Central memory CD8-positive, alpha-beta T cell (primary cell): Measurements from ENCODE around the gene S100PBP.

Experiments
- ATAC-seq: fragments of 150-1000 bp; cut with Tn5 transposase; replicated peaks from 2 replicates; pipeline ENCODE4 v1.10.0; 2022; ENCODE audit warnings: mild to moderate bottlenecking, moderate FRiP score, moderate number of reproducible peaks; ENCODE audit not compliant: poor library complexity, severe bottlenecking; ENCODE audit errors: extremely low read depth
- DNase-seq, 2 donors: peaks; one replicate each; pipeline ENCODE4 v3.0.0; 2021; ENCODE audit warnings: low spot score in 2 of 2
- H3K27ac Mint-ChIP-seq: one replicate; pipeline ENCODE4 v1.8.0; 2022; ENCODE audit warnings: low read depth, mild to moderate bottlenecking, moderate library complexity, mixed read lengths
- H3K27me3 Mint-ChIP-seq: one replicate; pipeline ENCODE4 v1.8.0; 2022; ENCODE audit warnings: mixed read lengths
- H3K36me3 Mint-ChIP-seq: one replicate; pipeline ENCODE4 v1.8.0; 2022; ENCODE audit warnings: mild to moderate bottlenecking, moderate library complexity, mixed read lengths; ENCODE audit not compliant: insufficient read depth
- H3K4me1 Mint-ChIP-seq: one replicate; pipeline ENCODE4 v1.8.0; 2022; ENCODE audit warnings: mixed read lengths
- H3K4me3 Mint-ChIP-seq: one replicate; pipeline ENCODE4 v1.8.0; 2022; ENCODE audit warnings: mild to moderate bottlenecking, moderate library complexity, mixed read lengths
- H3K9me3 Mint-ChIP-seq: one replicate; pipeline ENCODE4 v1.8.0; 2022; ENCODE audit warnings: mixed read lengths

Gene S100PBP

DNA sequence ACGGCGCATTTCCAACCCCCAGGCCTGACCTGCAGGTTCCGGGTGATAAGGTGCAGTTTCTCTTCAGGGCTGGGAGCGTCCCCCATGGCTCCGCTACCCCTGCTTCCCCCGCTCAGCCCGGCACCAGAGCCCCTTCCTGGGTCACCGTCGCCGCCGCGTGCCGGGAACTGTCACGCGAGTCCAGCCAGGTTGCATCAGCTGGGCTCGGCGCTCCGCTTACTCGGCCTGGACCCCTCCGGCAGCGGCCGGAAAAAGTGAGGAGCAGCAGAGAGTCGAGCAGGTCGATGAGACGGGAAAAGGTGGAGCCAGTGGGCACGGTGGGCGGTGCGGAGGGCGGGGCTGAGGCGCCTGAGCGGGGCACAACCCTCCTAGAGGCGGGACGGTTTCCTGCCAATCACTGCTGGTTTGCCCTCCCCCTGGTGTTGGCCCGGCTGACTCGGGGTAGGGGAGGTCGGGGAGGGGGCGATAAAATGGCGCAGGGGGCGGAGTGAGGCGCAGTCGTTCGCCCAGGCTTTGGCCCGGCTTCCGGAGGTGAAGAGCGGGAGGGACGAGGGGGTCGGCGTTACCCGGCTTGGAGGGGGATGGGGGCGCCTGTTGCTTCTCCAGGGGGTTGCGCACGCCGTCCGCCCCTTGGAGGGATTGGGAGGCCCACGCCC, at the start of gene S100PBP, which contains the start of gene YARS1:
Gene S100PBP, plus strand, starts transcription at position 495 of the 656 bp plus-strand sequence. CDS start 8,447 bp downstream, outside the sequence.
Gene YARS1, minus strand, starts transcription at position 200 of the 656 bp plus-strand sequence. Its CDS starts 114 bp downstream, at position 86.
- peaks cover 16% of the 10 kb centered on the region for H3K36me3 Mint-ChIP-seq
- peaks cover 48% of the 10 kb centered on the region for H3K4me1 Mint-ChIP-seq
- peak; percentile 90 for ATAC-seq

DNA sequence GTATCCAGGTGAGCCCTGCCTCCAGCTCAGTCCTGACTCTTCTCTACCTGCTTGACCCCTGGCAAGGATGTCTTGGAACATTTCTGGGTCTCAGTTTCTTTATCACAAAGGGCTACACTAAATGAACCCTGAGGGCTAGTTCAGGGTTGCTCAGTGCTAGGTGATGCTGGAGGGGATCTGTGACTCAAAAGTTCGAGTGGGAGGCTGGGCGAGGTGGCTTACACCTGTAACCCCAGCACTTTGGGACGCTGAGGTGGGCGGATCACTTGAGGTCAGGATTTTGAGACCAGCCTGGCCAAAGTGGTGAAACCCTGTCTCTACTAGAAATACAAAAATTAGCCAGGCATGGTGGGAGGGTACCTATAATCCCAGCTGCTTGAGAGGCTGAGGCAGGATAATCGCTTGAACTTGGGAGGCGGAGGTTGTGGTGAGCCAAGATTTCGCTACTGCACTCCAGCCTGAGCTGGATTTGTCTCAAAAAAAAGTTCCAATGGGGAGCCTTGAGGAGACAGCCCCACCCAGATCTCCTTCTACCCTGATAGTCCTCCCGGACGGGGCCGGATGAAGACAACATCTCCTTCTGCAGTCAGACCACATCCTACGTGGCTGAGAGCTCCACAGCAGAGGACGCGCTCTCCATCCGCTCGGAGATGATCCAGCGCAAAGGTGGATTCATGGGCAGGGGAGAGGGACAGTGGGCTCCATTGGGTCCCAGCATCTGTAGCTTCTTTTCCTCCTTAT, 49.2 kb upstream of the S100PBP start:
- H3K4me1 Mint-ChIP-seq = peaks cover 6% of the 10 kb centered on the region
- DNase-seq (no peak), ATAC-seq (no peak)
- H3K4me3 Mint-ChIP-seq = no peak overlapping the region
- no peaks in the 10 kb centered on the region for H3K9me3 Mint-ChIP-seq
- no peaks in the 10 kb centered on the region for H3K36me3 Mint-ChIP-seq
- H3K27me3 Mint-ChIP-seq = no peaks in the 10 kb centered on the region
- H3K27ac Mint-ChIP-seq = no peak overlapping the region

More for the DNA sequence above, at the start of gene S100PBP, which contains the start of gene YARS1:
- Mint-ChIP-seq H3K27ac (peak within 1 kb of the TSS; percentile 89), H3K9me3 (no peaks in the 10 kb centered on the region), H3K4me3 (peak within 1 kb of the TSS; percentile 90), H3K27me3 (no peaks in the 10 kb centered on the region)
- peak; percentile 99 to 100 for DNase-seq

DNA sequence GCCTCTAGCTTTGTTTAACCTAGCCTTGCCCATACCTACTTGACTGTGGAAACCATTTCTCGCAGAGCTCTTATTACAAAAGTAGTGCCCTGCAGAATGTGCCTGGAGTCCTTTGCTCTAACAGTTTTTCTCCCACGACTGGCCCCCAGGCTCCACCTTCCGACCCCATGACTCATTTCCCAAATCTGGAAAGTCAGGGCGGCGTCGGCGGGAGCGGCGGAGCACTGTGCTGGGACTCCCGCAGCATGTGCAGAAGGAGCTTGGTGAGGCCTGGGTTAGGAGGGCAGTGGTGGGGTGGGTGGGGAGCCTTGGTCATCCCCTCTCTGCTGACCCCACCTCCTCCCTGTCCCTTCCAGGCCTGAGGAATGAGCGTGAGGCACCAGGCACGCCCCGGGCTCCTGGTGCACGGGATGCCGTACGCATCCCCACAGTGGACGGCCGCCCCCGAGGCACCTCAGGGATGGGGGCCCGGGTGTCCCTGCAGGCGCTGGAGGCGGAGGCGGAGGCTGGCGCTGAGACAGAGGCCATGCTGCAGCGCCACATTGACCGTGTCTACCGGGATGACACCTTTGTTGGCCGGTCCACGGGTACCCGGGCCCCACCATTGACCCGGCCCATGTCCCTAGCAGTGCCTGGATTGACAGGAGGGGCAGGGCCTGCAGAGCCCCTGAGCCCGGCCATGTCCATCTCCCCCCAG, 47.8 kb upstream of the S100PBP start:
- ATAC-seq = no peak
- Mint-ChIP-seq H3K4me1 (peaks cover 16% of the 10 kb centered on the region), H3K27me3 (no peaks in the 10 kb centered on the region), H3K36me3 (peaks cover 3% of the 10 kb centered on the region), H3K9me3 (no peaks in the 10 kb centered on the region), H3K27ac (peak overlapping the region; percentile 74), H3K4me3 (no peak overlapping the region)
- no peak for DNase-seq

DNA sequence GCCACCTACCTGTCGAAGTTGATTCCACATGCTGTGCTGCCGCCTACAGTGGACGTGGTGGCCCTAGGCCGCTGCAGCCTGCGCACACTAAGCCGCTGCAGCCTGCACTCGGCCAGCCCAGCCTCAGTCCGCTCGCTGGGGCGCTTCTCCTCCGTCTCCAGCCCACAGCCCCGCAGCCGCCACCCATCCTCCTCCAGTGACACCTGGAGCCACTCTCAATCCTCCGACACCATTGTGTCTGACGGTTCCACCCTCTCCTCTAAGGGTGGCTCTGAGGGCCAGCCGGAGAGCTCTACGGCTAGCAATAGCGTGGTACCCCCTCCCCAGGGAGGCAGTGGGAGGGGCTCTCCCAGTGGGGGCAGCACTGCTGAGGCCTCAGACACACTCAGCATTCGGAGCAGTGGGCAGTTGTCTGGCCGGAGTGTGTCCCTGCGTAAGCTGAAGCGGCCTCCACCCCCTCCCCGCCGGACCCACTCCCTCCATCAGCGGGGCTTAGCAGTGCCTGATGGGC, 47.2 kb upstream of the S100PBP start:
- H3K9me3 Mint-ChIP-seq = no peaks in the 10 kb centered on the region
- peaks cover 3% of the 10 kb centered on the region for H3K36me3 Mint-ChIP-seq
- ATAC-seq = no peak
- H3K4me3 Mint-ChIP-seq = no peak overlapping the region
- no peaks in the 10 kb centered on the region for H3K27me3 Mint-ChIP-seq
- DNase-seq = no peak
- peaks cover 16% of the 10 kb centered on the region for H3K4me1 Mint-ChIP-seq
- H3K27ac Mint-ChIP-seq = no peak overlapping the region

DNA sequence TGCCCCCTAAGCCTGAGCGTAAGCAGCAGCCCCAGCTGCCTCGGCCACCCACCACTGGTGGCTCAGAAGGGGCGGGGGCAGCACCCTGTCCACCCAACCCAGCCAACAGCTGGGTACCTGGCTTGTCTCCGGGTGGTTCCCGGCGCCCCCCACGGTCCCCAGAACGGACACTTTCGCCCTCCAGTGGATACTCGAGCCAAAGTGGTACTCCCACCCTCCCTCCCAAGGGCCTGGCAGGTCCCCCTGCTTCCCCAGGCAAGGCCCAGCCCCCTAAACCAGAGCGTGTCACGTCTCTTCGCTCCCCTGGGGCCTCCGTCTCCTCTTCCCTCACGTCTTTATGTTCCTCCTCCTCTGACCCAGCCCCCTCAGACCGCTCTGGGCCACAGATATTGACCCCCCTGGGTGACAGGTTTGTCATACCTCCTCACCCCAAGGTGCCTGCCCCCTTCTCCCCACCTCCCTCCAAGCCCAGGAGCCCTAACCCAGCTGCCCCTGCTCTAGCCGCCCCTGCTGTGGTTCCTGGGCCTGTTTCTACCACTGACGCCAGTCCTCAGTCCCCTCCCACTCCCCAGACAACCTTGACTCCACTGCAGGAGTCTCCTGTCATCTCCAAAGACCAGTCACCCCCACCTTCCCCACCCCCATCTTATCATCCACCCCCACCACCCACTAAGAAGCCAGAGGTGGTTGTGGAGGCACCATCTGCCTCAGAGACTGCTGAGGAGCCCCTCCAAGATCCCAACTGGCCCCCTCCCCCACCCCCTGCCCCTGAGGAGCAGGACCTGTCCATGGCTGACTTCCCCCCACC, 46.5 kb upstream of the S100PBP start:
- ATAC-seq (no peak), DNase-seq (no peak)
- peaks cover 16% of the 10 kb centered on the region for H3K4me1 Mint-ChIP-seq
- H3K4me3 Mint-ChIP-seq = no peak overlapping the region
- H3K27me3 Mint-ChIP-seq = no peaks in the 10 kb centered on the region
- no peak overlapping the region for H3K27ac Mint-ChIP-seq
- no peaks in the 10 kb centered on the region for H3K9me3 Mint-ChIP-seq
- H3K36me3 Mint-ChIP-seq = peaks cover 8% of the 10 kb centered on the region

DNA sequence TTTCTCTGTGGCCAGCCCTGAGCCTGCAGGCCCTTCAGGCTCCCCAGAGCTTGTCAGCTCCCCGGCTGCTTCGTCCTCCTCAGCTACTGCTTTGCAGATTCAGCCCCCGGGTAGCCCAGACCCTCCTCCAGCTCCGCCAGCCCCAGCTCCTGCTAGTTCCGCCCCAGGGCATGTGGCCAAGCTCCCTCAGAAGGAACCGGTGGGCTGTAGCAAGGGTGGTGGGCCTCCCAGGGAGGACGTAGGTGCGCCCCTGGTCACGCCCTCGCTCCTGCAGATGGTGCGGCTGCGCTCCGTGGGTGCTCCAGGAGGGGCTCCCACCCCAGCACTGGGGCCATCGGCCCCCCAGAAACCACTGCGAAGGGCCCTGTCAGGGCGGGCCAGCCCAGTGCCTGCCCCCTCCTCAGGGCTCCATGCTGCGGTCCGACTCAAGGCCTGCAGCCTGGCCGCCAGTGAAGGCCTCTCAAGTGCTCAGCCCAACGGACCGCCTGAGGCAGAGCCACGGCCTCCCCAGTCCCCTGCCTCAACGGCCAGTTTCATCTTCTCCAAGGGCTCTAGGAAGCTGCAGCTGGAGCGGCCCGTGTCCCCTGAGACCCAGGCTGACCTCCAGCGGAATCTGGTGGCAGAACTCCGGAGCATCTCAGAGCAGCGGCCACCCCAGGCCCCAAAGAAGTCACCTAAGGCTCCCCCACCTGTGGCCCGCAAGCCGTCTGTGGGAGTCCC, 45.7 kb upstream of the S100PBP start:
- no peak overlapping the region for H3K27ac Mint-ChIP-seq
- no peak overlapping the region for H3K4me3 Mint-ChIP-seq
- H3K36me3 Mint-ChIP-seq = peaks cover 11% of the 10 kb centered on the region

DNA sequence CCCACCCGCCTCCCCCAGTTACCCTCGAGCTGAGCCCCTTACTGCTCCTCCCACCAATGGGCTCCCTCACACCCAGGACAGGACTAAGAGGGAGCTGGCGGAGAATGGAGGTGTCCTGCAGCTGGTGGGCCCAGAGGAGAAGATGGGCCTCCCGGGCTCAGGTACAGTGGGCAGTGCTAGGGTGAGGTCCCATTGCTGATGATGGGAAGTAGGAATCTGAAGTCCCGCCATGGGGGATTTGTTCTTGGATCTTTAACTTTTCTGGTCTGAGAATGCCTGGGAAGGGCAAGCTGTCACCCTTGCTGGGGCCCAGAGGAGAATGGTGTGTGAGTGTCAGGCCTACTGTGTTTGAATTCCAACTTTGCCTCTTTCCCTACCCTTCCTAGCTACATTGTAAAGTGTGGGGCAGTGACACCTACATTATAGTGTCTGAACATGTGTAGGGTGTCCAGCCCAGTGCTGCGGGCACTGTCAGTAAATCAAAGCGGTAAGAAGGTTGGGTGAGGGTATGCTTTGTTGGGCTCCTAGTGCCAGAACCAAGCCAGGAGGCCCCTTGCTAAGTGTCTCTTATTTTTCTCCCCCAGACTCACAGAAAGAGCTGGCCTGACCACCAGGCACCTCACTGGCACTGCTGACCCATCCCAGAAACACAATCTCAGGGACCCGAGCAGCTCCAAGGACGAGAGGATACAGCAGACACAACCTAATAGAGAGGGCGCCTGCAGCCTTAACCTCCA, 45.0 kb upstream of the S100PBP start:
- H3K4me3 Mint-ChIP-seq = no peak overlapping the region
- no peaks in the 10 kb centered on the region for H3K9me3 Mint-ChIP-seq
- H3K27ac Mint-ChIP-seq = no peak overlapping the region
- ATAC-seq (no peak), DNase-seq (no peak)
- peaks cover 14% of the 10 kb centered on the region for H3K36me3 Mint-ChIP-seq
- H3K27me3 Mint-ChIP-seq = no peaks in the 10 kb centered on the region
- peaks cover 16% of the 10 kb centered on the region for H3K4me1 Mint-ChIP-seq

More for the DNA sequence above, 45.7 kb upstream of the S100PBP start:
- Mint-ChIP-seq H3K9me3 (no peaks in the 10 kb centered on the region), H3K27me3 (no peaks in the 10 kb centered on the region), H3K4me1 (peaks cover 16% of the 10 kb centered on the region)
- ATAC-seq (no peak), DNase-seq (no peak)

DNA sequence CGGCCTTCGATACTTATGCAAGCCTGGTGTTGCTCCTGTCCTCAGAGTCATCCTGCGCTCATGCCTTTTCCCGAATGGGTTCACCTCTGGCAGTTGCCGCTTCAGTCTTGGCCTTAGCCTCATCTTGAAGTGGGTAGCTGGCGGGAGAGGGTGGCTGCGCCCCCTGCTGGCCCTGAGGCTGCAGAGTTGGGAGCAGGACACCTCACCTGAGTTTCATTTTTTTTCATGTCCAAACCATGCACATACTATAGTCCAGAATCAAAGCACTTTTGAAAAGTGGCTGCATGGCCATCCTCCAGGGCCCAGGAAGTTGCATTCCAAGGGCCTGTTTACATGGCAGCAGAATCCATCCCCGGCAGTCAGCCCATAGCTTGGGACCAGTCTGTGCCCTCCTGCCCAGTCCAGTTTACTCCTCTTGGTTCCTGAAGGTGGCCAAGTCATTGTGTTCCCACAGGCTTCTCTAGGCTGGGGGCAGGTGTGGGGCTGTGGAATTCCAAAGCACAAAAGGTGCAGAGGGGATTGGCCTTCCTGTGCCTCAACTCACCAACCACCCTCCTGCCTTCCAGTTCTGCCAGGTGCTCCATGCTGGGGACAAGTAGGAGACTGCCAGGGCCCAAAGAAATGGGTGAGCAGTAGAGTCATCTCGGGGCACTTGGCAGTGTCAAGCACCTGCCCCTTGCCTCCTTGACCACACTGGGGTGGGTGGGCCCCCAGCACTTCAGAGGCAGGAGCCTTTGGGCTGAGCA, 44.3 kb upstream of the S100PBP start:
- Mint-ChIP-seq H3K27ac (no peak overlapping the region), H3K4me1 (peaks cover 16% of the 10 kb centered on the region), H3K4me3 (no peak overlapping the region), H3K36me3 (peaks cover 21% of the 10 kb centered on the region), H3K9me3 (no peaks in the 10 kb centered on the region), H3K27me3 (no peaks in the 10 kb centered on the region)
- ATAC-seq (peak; percentile 79), DNase-seq (peak; percentile 57 to 64)

DNA sequence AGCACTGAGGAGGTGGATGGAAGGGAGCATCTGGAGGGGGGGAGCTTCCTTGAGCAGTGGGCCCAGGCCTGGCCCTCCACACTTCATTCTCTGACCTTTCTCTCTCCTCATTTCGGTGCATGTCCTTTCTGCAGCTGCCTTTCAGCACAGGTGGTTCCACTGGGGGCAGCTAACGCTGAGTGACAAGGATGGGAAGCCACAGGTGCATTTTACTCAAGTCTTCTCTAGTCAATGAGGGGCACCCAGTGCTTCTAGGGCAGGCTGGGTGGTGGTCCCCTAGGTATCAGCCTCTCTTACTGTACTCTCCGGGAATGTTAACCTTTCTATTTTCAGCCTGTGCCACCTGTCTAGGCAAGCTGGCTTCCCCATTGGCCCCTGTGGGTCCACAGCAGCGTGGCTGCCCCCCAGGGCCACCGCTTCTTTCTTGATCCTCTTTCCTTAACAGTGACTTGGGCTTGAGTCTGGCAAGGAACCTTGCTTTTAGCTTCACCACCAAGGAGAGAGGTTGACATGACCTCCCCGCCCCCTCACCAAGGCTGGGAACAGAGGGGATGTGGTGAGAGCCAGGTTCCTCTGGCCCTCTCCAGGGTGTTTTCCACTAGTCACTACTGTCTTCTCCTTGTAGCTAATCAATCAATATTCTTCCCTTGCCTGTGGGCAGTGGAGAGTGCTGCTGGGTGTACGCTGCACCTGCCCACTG, 43.5 kb upstream of the S100PBP start:
- H3K27me3 Mint-ChIP-seq = no peaks in the 10 kb centered on the region
- H3K4me1 Mint-ChIP-seq = peaks cover 16% of the 10 kb centered on the region

DNA sequence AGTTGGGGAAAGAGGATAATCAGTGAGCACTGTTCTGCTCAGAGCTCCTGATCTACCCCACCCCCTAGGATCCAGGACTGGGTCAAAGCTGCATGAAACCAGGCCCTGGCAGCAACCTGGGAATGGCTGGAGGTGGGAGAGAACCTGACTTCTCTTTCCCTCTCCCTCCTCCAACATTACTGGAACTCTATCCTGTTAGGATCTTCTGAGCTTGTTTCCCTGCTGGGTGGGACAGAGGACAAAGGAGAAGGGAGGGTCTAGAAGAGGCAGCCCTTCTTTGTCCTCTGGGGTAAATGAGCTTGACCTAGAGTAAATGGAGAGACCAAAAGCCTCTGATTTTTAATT, 43.0 kb upstream of the S100PBP start:
- Mint-ChIP-seq H3K4me1 (peaks cover 16% of the 10 kb centered on the region), H3K4me3 (no peak overlapping the region), H3K9me3 (no peaks in the 10 kb centered on the region), H3K27me3 (no peaks in the 10 kb centered on the region), H3K36me3 (peaks cover 30% of the 10 kb centered on the region), H3K27ac (peak overlapping the region; percentile 13)
- ATAC-seq (no peak), DNase-seq (no peak)

More for the DNA sequence above, 43.5 kb upstream of the S100PBP start:
- no peak overlapping the region for H3K4me3 Mint-ChIP-seq
- H3K36me3 Mint-ChIP-seq = peaks cover 26% of the 10 kb centered on the region
- ATAC-seq = no peak
- DNase-seq = no peak
- peak overlapping the region; percentile 13 for H3K27ac Mint-ChIP-seq
- H3K9me3 Mint-ChIP-seq = no peaks in the 10 kb centered on the region
